HepG2 (cell line): ENCODE measurements around the gene SLC43A3. TPM values are rescaled to one million over a fixed set of nuclear protein-coding genes. Genes with fewer than 3 reads are reported as not detected.

Experiments used
- ATAC-seq: fragments of 200-7000 bp; cut with Tn5 transposase; 3 replicates; pipeline ENCODE4 v1.9.1; 2020; ENCODE audit warnings: mild to moderate bottlenecking, moderate library complexity
- BruUV-seq: library from RNA; stranded (reverse); fragments of 400-500 nt; replicated peaks from 2 replicates; lab custom pipeline; 2021; lab: Mats Ljungman, UMichigan
- CTCF ChIA-PET: fragments of 300-600 bp; formaldehyde crosslinking; extraction: SDS; loops from one replicate; lab custom pipeline; 2021; ENCODE audit warnings: low total read pairs, inconsistent platforms, low intra/inter-chr PET ratio; lab: Yijun Ruan, JAX
- POLR2A ChIA-PET: fragments of 350-600 bp; sonication (Branson Sonifier 250); formaldehyde crosslinking; loops from one replicate; lab custom pipeline; 2020; ENCODE audit warnings: antibody characterized with exemption, inconsistent platforms; lab: Yijun Ruan, JAX
- DNase-seq: peaks from one replicate; pipeline ENCODE4 v3.0.0-alpha.2; 2015; ENCODE audit warnings: low spot score
- FAIRE-seq: peaks from 3 replicates; lab custom pipeline; 2011; peaks lifted over from hg19 to GRCh38; lab: Jason Lieb, UNC
- H2AFZ ChIP-seq: one replicate; pipeline ENCODE4 v1.6.1; 2011; ENCODE audit warnings: low read length, inconsistent platforms
- H3K27ac ChIP-seq: fragments of 300-600 bp; 3 replicates; pipeline ENCODE4 v1.8.0; 2011; ENCODE audit warnings: mixed run types, mild to moderate bottlenecking, mixed read lengths, low read length, inconsistent platforms; ENCODE audit not compliant: insufficient read depth; ENCODE audit errors: extremely low read length
- H3K27me3 ChIP-seq, 2 experiments: fragments of 200-600 bp in 1 of 2; 2 replicates in 1 of 2; 3 replicates in 1 of 2; pipeline versions ENCODE4 v1.6.0 to v1.8.0; 2011; ENCODE audit warnings: low read length in 2 of 2, mild to moderate bottlenecking in 2 of 2, moderate library complexity in 2 of 2, inconsistent platforms in 1 of 2; ENCODE audit not compliant: insufficient read depth in 2 of 2, control insufficient read depth in 1 of 2
- H3K36me3 ChIP-seq, 2 experiments: fragments of 200-600 bp in 1 of 2; replicated peaks in 1 of 2; 2 replicates in 1 of 2; 3 replicates in 1 of 2; pipeline versions ENCODE4 v1.5.1 to v1.8.0; 2011; ENCODE audit warnings: low read length in 2 of 2, inconsistent platforms in 1 of 2; ENCODE audit not compliant: insufficient read depth in 2 of 2, control insufficient read depth in 1 of 2
- H3K4me1 ChIP-seq: 2 replicates; pipeline ENCODE4 v1.5.1; 2012; ENCODE audit warnings: low read length, inconsistent platforms; ENCODE audit not compliant: insufficient read depth
- H3K4me2 ChIP-seq: 2 replicates; pipeline ENCODE4 v1.6.0; 2011; ENCODE audit warnings: low read depth, low read length, inconsistent platforms
- H3K4me3 ChIP-seq, 3 experiments: fragments of 200-600 bp in 1 of 3; sonication (generic), shearing (Covaris generic) in 1 of 3; replicated peaks in 1 of 3; 2 replicates each; pipeline ENCODE4 v1.5.1; 2011 to 2016; ENCODE audit warnings: low read length in 3 of 3, inconsistent platforms in 2 of 3, low read depth in 2 of 3, mild to moderate bottlenecking in 2 of 3, control low read depth in 1 of 3, mixed read lengths in 1 of 3; ENCODE audit not compliant: insufficient read depth in 1 of 3
- H3K79me2 ChIP-seq: one replicate; pipeline ENCODE4 v1.6.1; 2011; ENCODE audit warnings: low read length, inconsistent platforms; ENCODE audit not compliant: insufficient read depth
- H3K9ac ChIP-seq: 2 replicates; pipeline ENCODE4 v1.6.0; 2011; ENCODE audit warnings: mild to moderate bottlenecking, low read depth, low read length, inconsistent platforms; ENCODE audit not compliant: insufficient read depth
- H3K9me3 ChIP-seq: 2 replicates; pipeline ENCODE4 v1.5.1; 2012; ENCODE audit warnings: mild to moderate bottlenecking, low read length
- H4K20me1 ChIP-seq: 2 replicates; pipeline ENCODE4 v1.6.0; 2011; ENCODE audit warnings: inconsistent platforms, mild to moderate bottlenecking, low read length, moderate library complexity; ENCODE audit not compliant: insufficient read depth
- AGO2 ChIP-seq: fragments of 200-400 bp; formaldehyde crosslinking; optimal IDR thresholded peaks from 2 replicates; pipeline ENCODE3; 2017; ENCODE audit warnings: mild to moderate bottlenecking, low read depth, low read length, moderate library complexity
- EZH2 ChIP-seq: conservative IDR thresholded peaks from 2 replicates; pipeline ENCODE4 v1.6.1; 2012; ENCODE audit warnings: mild to moderate bottlenecking, low read depth, low read length, moderate library complexity
- FOXC1 ChIP-seq: sonication (generic); formaldehyde crosslinking; IDR thresholded peaks from 2 replicates; pipeline ENCODE4 v1.8.0; 2022; ENCODE audit warnings: mild to moderate bottlenecking, missing genetic modification reagents, borderline replicate concordance
- FOXO1 ChIP-seq: sonication (generic); formaldehyde crosslinking; IDR thresholded peaks from 2 replicates; pipeline ENCODE4 v1.4.0; 2020; ENCODE audit warnings: missing genetic modification reagents
- GFI1 ChIP-seq: sonication (generic); formaldehyde crosslinking; IDR thresholded peaks from 2 replicates; pipeline ENCODE4 v1.5.0; 2020; ENCODE audit warnings: missing genetic modification reagents, mild to moderate bottlenecking, borderline replicate concordance
- ISL2 ChIP-seq: sonication (generic); formaldehyde crosslinking; IDR thresholded peaks from 2 replicates; pipeline ENCODE4 v1.5.0; 2020; ENCODE audit warnings: missing genetic modification reagents
- MEF2D ChIP-seq: sonication (generic); formaldehyde crosslinking; IDR thresholded peaks from 2 replicates; pipeline ENCODE4 v1.5.1; 2020; ENCODE audit warnings: mild to moderate bottlenecking, missing genetic modification reagents
- MZF1 ChIP-seq: sonication (generic); formaldehyde crosslinking; IDR thresholded peaks from 2 replicates; pipeline ENCODE4 v1.8.1; 2023; ENCODE audit warnings: mild to moderate bottlenecking, missing genetic modification reagents, borderline replicate concordance
- POLR2AphosphoS2 ChIP-seq: IDR thresholded peaks from 2 replicates; pipeline ENCODE4 v1.6.1; 2011; ENCODE audit warnings: low read depth, low read length, improper control_type of control experiment
- ZBTB8A ChIP-seq: sonication (generic); formaldehyde crosslinking; IDR thresholded peaks from 2 replicates; pipeline ENCODE4 v1.4.0; 2020; ENCODE audit warnings: mild to moderate bottlenecking, low read depth, missing genetic modification reagents, borderline replicate concordance
- ZFY ChIP-seq: sonication (generic); formaldehyde crosslinking; IDR thresholded peaks from 2 replicates; pipeline ENCODE4 v1.4.0; 2020; ENCODE audit warnings: missing genetic modification reagents
- ZNF225 ChIP-seq: sonication (generic); formaldehyde crosslinking; IDR thresholded peaks from 2 replicates; pipeline ENCODE4 v1.4.0; 2020; ENCODE audit warnings: mild to moderate bottlenecking, missing genetic modification reagents
- ZNF235 ChIP-seq: sonication (generic); formaldehyde crosslinking; IDR thresholded peaks from 2 replicates; pipeline ENCODE4 v1.8.1; 2023; ENCODE audit warnings: mild to moderate bottlenecking, missing genetic modification reagents, borderline replicate concordance
- ZNF280D ChIP-seq: sonication (generic); formaldehyde crosslinking; IDR thresholded peaks from 2 replicates; pipeline ENCODE4 v1.5.1; 2020; ENCODE audit warnings: mild to moderate bottlenecking, missing genetic modification reagents
- ZNF333 ChIP-seq: sonication (generic); formaldehyde crosslinking; IDR thresholded peaks from 2 replicates; pipeline ENCODE4 v1.4.0; 2020; ENCODE audit warnings: mild to moderate bottlenecking, missing genetic modification reagents, borderline replicate concordance
- ZNF335 ChIP-seq: sonication (generic); formaldehyde crosslinking; IDR thresholded peaks from 2 replicates; pipeline ENCODE4 v1.4.0; 2020; ENCODE audit warnings: missing genetic modification reagents
- ZNF564 ChIP-seq: sonication (generic); formaldehyde crosslinking; IDR thresholded peaks from 2 replicates; pipeline ENCODE4 v1.8.1; 2023; ENCODE audit warnings: mild to moderate bottlenecking, missing genetic modification reagents
- ZNF619 ChIP-seq: sonication (generic); formaldehyde crosslinking; IDR thresholded peaks from 2 replicates; pipeline ENCODE4 v1.4.0; 2020; ENCODE audit warnings: mild to moderate bottlenecking, missing genetic modification reagents
- WGBS: methylation state at CpG from one replicate; pipeline ENCODE4 v1.1.6; 2017; ENCODE audit warnings: low lambda C conversion rate; 5-methylcytosine and 5-hydroxymethylcytosine counted together
- in situ Hi-C: cut with HindIII; loops from 2 replicates; pipeline ENCODE4 v1.10.0; 2017; ENCODE audit warnings: low pct_unique_long_range_greater_than_20kb; ENCODE audit not compliant: extremely low pct_ligation_motif_present
- intact Hi-C: fragments of 100-400 bp; cut with micrococcal nuclease; formaldehyde crosslinking; loops from one replicate; pipeline ENCODE4 v1.10.0; 2022; ENCODE audit not compliant: unreplicated experiment
- polyA plus RNA-seq, 8 experiments: library from polyadenylated mRNA; depleted of rRNA in 3 of 8; stranded (reverse) in 7 of 8; unstranded in 1 of 8; fragments of >200 nt; fragmentation: Illumina TruSeq in 4 of 8; extraction: Trizol in 4 of 8; gene quantifications; 2 replicates each; pipeline versions ENCODE4 v1.2.1 to v1.2.3, GENCODE V29; 2011 to 2016; ENCODE audit warnings: low read depth in 4 of 8, missing spikeins in 1 of 8, mixed read lengths in 1 of 8; ENCODE audit not compliant: insufficient read depth in 1 of 8
- total RNA-seq, 5 experiments: library from RNA; depleted of rRNA; stranded (reverse); fragments of >200 nt; fragmentation: Illumina TruSeq; extraction: Trizol; gene quantifications; 2 replicates each; pipeline ENCODE4 v1.2.3, GENCODE V29; 2016; ENCODE audit warnings: low read depth in 1 of 5
- TF ChIP-seq, protein P1 (sequence below): IDR thresholded peaks from 2 replicates; pipeline ENCODE4 v1.6.1; 2018; ENCODE audit warnings: missing genetic modification reagents

Gene SLC43A3
- total and polyA plus RNA-seq, 2 of the 13 experiments (the other 11 are each of a cell fraction or from before 2014, with no cell fraction given): 2.6 TPM; not detected in 1

- H3K9me3 ChIP-seq: no peaks in the 10 kb centered on the region
- DNase-seq (no peak), FAIRE-seq (no peak), ATAC-seq (no peak)
- no peak overlapping the region for H3K27ac ChIP-seq
- no peaks in the 10 kb centered on the region for H3K79me2 ChIP-seq
- H3K4me2 ChIP-seq: no peak overlapping the region
- H3K36me3 ChIP-seq: no peaks in the 10 kb centered on the region
- peaks cover 0 to 8% of the 10 kb centered on the region in 2 experiments; a peak in 2 of 5 replicates for H3K27me3 ChIP-seq
- TF ChIP-seq POLR2AphosphoS2 (no peak), ZNF619 (CRISPR knock-in tag) (no peak), ZNF225 (CRISPR knock-in tag) (no peak), ISL2 (CRISPR knock-in tag) (no peak), ZNF564 (CRISPR knock-in tag) (no peak), FOXC1 (CRISPR knock-in tag) (no peak), GFI1 (CRISPR knock-in tag) (no peak), MZF1 (CRISPR knock-in tag) (no peak), MEF2D (no peak), FOXO1 (CRISPR knock-in tag) (no peak), ZNF280D (CRISPR knock-in tag) (no peak), EZH2 (no peak), ZBTB8A (CRISPR knock-in tag) (no peak), ZNF333 (CRISPR knock-in tag) (no peak), ZFY (CRISPR knock-in tag) (no peak), ZNF335 (CRISPR knock-in tag) (no peak), AGO2 (no peak), ZNF235 (CRISPR knock-in tag) (no peak)
- TF ChIP-seq, protein P1, sequence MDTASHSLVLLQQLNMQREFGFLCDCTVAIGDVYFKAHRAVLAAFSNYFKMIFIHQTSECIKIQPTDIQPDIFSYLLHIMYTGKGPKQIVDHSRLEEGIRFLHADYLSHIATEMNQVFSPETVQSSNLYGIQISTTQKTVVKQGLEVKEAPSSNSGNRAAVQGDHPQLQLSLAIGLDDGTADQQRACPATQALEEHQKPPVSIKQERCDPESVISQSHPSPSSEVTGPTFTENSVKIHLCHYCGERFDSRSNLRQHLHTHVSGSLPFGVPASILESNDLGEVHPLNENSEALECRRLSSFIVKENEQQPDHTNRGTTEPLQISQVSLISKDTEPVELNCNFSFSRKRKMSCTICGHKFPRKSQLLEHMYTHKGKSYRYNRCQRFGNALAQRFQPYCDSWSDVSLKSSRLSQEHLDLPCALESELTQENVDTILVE (CRISPR knock-in tag): no peak
- no peak overlapping the region for H2AFZ ChIP-seq
- H4K20me1 ChIP-seq: no peaks in the 10 kb centered on the region
- no peak overlapping the region for H3K4me3 ChIP-seq
- no peak overlapping the region for H3K9ac ChIP-seq
- H3K4me1 ChIP-seq: peaks cover 15% of the 10 kb centered on the region
- BruUV-seq: no TSS peak
- intact Hi-C loops (no loop called here), in situ Hi-C loops (loop anchor here (10.0 kb wide), 1 partner anchor 514 kb away; no protein-coding TSS in a partner anchor)
- POLR2A ChIA-PET: interaction anchor here (2.0 kb wide), 1 partner anchor 95 kb away, joined by 4 read pairs; no protein-coding TSS in a partner anchor
- WGBS: 51% methylated on average over 6 of the region's 9 CpGs
- CTCF ChIA-PET: no interaction called here
These were observed 67.9 kb downstream of the SLC43A3 start for GRCh38 chr11:57358991-57359390.
